ENCODE results near the gene PPIB.

GRCh38 chr15:64156652-64157331, 6.0 kb downstream of the PPIB start:
- no peak for TF ChIP-seq GATA2 (IDR thresholded peaks at IDR 0.05; ENCODE audit: low read depth, low read length)
- no peak for TF ChIP-seq GATA3 (IDR thresholded peaks at IDR 0.05; ENCODE audit: low read depth, low read length)
